GM21528 (cell line): ENCODE measurements around the gene FAM186B.
"Not testable (repeated sequence)": the region's sequence is repeated elsewhere in the genome, so short reads cannot be mapped to it uniquely, and the experiment has no call there.

ENCODE experiments used
- ATAC-seq: cut with Tn5 transposase; IDR thresholded peaks from one replicate; pipeline ENCODE4 v1.9.1; 2021; ENCODE audit warnings: mild to moderate bottlenecking, moderate library complexity; ENCODE audit not compliant: unreplicated experiment, low FRiP score

The FAM186B gene, protein sequence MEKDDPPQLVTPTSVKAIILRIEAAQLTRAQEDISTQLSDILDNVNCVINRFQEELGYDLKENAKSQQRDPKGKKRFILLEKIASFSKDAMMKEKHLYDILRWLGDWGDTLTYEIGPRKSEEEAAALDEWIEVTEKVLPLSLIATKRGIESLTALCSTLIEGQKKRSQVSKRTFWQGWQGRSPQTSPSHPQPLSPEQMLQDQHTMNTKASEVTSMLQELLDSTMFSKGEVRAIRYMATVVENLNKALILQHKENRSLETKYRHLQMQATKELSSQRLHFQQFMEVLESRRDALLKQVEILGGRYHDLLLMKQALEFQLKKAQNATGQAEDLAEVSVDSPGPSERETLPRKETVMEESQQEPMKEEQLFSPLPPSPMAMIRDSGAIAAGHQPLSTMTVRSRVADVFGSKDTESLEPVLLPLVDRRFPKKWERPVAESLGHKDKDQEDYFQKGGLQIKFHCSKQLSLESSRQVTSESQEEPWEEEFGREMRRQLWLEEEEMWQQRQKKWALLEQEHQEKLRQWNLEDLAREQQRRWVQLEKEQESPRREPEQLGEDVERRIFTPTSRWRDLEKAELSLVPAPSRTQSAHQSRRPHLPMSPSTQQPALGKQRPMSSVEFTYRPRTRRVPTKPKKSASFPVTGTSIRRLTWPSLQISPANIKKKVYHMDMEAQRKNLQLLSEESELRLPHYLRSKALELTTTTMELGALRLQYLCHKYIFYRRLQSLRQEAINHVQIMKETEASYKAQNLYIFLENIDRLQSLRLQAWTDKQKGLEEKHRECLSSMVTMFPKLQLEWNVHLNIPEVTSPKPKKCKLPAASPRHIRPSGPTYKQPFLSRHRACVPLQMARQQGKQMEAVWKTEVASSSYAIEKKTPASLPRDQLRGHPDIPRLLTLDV

DNA sequence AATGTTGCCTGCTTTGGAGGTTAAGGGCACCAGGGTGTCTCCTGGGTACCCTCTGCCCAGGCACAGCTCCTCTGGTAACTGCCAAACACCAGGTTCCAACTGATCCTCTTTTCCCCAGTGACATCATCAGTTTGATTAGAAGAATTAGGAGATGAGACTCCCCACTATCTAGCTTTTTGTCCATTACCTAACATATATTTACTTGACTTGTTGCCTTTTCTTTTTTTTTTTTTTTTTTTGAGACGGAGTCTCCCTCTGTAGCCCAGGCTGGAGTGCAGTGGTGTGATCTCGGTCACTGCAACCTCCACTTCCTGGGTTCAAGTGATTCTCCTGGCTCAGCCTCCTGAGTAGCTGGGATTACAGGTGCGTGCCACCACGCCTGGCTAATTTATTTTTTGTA lies at the start of gene FAM186B:
Gene FAM186B, minus strand, starts transcription at position 101 of the 400 bp plus-strand sequence. CDS start 162 bp downstream, outside the sequence.
- ATAC-seq = not testable (repeated sequence)

DNA sequence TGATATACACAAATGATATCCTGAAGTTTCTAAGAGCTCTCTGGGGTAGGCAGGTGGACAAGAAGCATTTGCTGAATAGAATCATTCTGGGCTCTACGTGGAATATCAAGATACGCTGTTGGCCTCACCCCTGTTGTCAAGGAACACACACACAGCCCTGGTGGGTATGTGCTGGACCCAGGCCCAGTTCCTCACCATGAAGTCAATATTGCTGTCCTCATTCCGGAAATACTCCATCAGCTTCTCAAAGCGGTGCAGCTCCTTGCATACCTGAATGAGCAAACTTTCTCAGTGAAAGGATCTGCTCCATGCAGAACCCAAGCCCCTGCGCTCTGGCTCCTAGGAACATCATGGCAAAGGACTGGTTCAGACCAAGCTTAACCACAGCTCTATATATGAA lies 49.3 kb upstream of the FAM186B start:
- ATAC-seq = no peak

DNA sequence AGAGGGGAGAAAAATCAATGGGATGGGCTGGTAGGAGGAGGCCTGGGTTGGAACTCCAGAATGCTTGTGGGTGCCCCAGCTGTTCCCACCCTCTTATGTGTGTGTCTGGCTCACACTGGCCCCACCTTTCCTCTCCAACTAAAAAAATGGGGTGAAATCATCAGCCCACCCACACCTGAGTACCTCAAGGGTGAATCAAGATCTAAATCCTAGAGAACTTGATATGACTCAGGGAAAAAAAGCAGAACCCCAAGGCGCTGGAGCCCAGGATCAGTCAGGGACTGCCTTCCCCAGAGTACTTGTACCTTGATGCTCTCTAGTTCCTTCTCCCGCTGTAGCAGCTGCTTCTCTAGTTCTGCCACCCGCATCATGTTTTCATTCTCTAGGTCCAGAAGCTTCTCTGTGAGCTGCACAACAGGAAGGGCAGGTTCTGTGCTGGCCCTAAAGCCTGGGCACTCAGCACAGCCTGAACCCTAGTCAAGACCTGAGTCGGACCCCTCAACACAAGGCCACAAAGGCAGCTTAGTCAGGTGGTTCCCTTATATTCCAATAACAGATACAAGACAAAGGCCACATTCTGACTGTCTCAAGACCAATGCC lies 47.6 kb upstream of the FAM186B start:
- ATAC-seq = no peak

DNA sequence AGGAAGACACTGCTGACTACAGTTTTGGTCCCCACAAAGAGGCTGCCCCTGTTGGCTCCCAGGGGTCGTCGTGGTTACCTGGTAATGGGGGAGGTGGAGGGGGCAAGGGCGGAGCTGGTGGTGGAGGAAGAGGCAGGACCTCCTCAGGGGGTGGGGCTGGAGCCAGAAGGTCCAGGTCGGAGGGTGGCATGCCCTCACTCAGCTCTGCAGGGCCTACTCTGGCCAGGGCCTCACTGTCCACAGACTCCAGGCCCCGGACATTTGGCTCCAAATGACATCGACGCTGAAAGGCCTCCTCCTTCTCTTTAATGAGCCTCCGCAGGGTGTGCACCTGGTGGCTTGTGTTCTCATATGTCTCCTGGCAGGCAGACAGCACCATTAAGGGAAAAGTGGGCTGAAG lies 46.4 kb upstream of the FAM186B start:
- ATAC-seq = no peak

DNA sequence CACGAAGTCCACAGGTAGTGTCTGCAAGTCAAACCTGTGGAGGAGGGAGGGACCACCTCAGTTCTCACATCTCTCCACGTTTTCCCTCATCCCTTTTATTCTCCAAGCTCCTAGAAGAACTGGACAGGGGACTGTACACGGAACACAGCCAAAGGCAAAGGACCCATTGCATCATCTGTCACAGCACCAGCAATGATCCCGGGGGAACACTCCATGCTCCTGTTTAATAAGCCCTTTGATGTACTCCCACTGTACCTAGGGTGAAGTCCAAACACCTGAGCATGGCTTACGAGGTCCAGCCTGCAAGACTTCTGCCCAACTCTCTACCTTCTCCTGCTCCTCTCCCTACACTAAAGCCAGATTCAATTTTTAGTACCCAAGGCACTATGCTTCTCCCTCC lies 44.5 kb upstream of the FAM186B start:
- ATAC-seq = no peak

DNA sequence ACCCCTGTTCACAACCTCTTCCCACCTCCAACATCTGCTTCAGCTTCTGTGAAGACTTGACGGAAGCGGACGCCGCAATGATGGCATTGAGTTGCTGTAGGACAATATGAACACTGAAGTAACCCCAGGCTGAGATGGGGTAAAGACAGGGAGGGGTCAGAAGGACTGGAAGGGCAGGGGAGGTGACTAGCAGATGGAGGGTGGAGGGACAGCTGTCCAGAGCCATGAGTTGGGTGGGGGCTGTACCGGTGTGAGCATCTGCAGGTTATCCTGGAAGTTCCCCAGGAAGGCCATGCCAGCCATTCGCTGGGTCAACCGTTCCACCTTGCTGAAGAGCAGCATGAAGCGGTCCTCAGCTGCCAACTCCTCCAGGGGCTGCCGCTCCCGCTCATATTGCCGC lies 44.0 kb upstream of the FAM186B start:
- ATAC-seq = no peak

DNA sequence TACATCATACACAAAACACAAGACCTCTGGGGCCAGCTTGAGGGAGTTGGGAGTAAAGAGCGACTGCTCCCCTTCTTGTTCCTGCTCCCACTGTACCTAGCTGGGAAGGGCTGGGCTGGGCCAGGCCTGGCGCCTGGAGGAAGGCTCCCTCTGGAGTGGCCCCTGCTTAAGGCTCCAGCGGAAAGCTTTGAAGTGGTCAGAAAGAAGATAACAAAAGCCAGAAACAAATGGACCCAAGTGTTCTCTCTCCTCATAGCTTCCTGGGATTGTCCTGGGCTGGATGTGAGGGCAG lies 43.2 kb upstream of the FAM186B start:
- no peak for ATAC-seq

DNA sequence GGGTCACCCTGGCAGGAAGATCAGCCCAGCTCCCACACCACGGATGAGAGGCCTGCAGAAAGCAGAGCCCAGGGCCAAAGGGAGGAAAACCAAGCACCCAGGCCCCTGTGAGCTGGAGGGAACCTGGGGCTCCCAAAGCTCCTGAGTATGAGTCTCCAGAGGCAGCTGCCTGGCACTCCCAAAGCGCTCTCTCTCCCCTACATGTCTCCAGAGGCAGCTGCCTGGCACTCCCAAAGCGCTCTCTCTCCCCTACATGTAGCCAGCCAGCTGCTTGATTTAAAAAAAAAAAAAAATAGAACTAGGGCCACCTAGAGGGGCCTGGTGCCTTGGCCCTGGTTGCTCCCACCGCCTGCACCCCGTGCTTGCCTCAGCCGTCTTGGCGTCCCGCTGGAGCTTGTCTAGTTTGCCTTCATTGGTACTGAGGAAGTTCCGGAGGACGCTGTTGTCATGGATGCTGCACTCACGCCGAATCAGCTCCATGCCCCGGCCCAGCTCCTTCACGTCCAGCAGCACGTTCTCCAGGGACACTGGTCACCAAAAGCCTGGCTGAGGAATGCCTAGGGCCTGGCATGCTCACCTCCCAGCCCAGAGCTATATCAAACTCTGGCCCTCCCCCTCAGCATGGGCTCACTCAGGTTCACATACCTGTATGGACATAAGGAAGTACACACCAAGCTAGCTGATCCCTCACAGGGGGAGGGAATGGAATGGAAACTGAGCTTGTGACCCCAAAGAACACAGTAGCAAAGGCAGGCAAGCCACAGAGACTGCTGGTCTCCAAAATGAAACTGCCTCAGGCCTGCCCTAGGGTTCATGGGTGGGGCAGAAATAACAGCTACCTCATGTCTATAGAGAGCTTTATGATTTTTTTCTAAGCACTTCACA lies 42.6 kb upstream of the FAM186B start:
- ATAC-seq = no peak

DNA sequence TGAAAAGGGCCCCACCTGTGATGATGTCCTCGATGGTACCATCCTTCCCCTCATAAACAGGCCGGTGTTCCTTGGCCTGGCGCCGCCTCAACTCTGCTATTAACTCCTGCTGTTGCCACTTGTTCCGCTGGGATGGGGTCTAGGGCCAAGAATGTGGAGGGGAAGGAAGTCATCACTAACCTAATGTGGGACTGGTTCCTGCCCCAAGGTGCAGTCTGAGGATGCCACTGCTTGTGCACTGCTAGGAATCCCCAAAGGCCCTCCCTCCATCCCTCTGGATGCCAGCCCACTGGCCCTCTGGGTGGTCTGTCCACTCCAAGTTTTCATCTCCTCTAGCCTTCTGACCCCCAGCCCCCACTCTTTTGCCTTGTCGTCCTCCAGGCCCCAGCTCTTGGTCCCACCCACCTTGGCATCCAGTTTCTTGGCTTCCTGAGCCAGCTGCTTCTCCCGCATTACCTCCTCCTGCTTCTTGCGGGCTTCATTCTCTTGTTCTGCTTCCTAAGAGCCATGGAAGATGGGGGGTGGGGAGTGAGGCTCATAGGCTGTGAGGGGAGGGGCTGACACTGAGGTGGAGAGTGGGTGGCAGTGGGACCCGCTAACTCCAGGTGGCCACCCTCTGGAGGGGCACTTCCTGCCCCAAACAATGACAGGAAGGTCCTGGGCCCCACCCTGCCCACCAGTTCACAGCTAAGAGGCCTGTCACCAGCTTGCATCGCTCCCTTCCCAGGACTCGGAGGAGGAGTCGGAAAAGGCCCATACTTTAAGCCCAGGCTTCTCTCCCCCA lies 41.6 kb upstream of the FAM186B start:
- no peak for ATAC-seq

DNA sequence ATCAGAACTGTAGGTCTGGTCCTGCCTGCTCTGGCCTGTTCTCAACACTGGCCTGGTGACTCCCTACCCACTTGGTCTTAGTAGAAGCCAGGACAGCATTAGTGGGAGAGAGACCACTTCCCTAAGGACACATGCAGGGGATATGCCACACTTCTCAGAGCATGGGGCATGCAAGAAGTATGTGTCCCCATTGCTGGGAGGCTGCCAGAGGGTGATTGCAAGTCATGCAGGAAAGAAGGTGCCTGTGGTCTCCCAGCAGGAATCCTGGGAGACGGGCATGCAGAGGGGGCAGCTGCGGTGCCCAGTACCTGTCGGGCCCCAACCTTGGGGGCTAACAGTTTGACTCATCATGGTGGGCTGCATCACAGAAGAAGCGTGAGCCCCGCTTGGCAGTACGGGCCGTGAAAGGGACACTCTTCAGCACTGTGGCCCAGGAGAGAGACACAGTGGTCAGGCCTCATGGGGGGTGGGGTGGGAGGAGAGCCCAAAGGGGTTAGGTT lies 40.9 kb upstream of the FAM186B start:
- ATAC-seq = no peak

DNA sequence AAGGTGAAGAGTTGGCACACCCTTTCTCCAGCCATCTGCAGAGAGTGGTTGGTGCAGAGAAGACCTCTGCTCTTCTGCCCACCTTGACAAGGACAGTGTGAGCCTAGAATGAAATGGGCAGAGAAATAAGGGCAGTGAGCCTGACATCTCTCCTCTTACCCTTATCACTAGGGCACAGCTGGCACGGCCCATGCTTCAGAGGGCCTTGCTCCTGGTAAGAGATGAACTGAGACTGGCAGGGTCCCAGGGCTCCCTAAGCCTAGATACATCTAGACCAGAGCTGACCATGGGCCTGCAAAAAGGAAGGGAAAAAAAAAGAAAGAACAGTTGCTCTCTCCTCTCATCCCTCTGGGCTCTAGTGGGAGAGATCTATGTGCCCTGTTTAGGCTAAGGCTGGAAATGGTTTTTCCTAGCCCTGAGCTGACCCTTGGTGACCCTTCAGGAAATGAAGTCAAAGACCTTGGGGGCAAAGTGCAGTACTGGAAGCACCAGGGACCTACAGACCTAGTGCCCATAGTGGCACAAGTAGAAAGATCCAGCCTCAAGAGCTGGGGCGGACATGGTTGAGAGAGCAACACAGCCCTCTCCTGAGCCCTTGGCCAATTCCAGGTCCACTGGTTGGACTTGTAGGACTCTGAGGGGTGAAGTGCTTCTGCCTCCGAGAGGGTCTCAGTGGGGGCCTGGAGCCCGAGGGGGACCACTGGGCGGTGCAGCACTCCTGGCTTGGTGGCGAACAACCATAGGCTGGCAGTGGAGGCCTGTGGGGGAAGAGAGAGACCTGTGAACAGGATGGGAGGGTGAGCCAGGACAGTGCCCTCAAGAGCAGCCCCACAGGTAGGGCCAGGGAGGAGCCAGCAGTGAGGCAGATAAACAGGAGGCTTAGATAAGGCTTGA lies 40.0 kb upstream of the FAM186B start:
- ATAC-seq = no peak

DNA sequence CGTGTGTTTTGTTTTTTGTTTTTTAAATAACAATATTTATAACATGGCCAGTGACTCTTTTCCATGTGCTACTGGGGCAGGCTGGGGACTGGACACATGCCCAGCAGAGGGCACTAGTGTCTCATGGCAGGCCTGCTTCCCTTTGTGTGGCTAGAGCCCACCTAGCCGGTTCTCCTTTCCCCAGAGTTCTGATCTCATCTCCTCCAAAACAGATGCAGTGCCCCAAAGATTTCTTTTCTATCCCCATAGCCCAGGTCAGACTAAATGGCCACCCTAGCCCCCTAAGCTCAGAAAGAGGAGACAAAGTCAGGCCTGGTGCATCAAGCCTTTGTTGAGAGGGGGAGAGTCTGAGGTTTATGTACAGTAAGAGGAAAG lies 39.2 kb upstream of the FAM186B start:
- ATAC-seq = no peak

DNA sequence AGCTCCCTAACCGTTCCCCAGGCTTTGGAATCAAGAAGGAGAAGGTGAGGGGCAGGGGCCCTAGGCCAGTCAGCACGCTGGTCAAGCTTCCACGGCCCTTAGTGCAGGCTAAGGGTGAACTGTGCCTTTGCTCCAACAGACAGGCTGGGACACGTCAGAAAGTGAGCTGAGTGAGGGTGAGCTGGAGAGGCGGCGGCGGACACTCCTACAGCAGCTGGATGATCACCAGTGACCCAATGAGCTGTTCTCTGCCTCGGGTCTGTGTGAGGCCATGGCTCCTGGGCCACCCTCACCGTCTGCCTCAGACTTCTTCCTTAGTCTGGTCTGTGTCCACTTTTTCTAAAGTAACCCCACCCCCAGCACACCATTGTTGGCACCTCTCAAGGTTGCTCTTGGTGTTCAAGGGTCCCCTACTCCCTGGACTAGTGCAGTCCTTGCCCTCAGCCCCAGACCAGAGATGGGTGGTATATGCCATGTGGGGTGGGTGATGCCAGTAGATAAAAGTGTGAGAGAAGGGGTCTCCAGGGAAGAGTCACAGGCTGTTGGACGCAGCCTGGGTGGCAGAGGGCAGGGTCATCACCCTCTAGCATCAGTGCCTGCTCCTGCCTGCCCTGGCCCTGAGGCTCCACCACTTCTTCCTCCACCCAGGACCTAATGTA lies 38.7 kb upstream of the FAM186B start:
- ATAC-seq = no peak

DNA sequence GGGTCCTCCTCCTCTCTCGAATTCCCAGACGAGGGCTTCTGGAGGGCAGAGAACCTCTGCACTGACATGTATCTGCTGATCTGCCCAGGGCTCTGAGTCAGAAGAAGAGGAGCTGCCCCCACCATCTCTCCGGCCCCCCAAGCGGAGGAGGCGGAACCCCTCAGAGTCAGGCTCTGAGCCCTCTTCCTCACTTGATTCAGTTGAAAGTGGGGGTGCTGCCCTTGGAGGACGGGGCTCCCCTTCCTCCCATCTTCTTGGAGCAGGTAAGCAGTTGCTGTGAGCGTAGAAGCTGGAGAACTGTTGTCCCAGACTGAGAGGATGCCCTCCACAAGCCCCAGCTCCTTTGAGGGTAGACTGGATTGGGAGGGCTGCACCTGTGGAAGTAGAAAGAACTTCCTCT lies 37.7 kb upstream of the FAM186B start:
- no peak for ATAC-seq

DNA sequence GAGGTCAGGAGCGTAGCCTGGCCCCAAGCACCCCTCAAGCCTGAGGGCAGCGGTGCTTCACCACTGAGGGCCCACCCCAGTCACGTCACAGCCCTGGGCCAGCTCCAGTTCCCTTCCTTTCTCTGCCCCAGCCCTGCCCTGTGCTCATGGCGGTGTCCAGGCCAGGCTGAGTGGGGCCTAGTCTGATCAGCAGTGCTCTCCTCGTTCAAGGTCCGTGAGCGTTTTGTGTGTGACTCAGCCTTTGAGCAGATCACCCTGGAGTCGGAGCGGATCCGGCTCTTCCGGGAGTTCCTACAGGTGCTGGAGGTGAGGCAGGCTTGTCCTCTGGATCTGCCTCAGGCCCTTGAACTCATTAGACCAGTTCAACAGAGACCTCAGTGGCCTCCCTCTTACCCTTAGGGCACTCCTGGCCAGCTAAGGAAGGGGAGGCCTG lies 36.9 kb upstream of the FAM186B start:
- ATAC-seq = no peak

DNA sequence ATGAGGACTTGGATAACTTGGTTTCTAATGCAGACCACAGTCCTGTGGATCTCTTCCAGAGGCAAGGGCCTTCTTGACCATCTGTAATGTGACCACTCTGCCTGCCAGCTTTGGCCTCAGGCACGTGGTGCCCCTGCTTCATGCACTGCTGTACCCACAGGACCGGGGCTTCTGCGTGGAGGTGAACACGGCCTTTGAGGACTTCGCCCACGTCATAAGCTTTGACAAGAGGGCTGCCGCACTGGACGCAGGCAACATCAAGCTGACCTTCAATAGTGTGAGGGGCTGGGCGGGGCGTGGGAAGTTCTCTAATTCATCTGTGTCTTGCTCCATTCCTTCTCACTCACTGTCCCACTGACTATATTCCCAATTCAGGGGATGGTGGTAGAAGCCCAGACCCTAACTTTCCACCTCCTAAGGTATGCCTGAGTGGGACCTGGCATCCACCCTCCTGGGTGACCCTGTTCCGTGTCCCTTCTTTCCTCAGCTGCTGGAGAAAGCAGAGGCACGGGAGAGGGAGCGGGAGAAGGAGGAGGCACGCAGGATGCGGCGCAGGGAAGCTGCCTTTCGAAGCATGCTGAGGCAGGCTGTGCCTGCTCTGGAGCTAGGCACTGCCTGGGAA lies 36.4 kb upstream of the FAM186B start:
- ATAC-seq = no peak

DNA sequence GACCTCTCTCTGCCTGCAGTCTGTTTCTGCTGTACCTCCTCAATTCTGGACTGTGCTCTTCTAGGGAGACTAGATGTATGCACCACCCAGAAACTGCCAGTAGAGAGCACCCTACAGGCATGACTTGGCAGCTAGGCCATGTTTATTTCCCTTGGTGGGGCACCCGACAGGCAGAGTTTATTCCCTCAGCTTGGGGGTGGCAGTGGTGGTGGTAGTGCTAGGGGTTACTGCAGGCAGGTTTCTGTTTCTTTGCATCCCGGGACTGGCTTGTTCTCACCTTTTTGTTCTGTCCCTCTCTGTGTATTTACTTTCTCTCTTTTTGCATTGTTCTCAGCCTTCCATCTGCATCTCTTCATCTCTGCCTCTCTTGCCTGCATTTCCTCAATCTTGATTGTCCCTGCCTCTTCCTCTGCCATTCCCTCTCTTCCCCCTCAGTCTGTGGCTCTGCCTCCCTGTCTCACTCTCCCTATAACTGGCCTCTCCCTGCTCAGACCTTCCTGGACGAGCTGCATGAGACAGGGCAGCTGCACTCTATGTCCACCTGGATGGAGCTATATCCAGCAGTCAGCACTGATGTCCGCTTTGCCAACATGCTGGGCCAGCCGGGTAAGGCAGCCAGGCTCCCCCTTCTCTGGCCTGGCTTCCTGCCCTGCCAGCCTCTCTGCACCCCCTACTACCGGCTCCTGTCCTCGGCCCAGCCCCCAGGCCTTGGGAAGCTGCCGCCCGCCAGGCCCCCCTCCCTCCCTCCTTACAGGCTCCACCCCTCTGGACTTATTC lies 31.7 kb upstream of the FAM186B start:
- ATAC-seq = no peak
